Ascending aorta (tissue), 2 donors: ENCODE measurements around the gene HDAC10. TPM values are rescaled to one million over a fixed set of nuclear protein-coding genes. Genes with fewer than 3 reads are reported as not detected.

Experiments used
- DNase-seq, 2 donors: peaks; one replicate each; pipeline ENCODE4 v3.0.0-alpha.2; 2019; ENCODE audit warnings: low spot score in 2 of 2
- H3K27ac ChIP-seq, 2 donors: fragments of 200-600 bp; sonication (generic); one replicate each; pipeline ENCODE4 v1.5.1; 2016 to 2017; ENCODE audit warnings: mild to moderate bottlenecking in 1 of 2
- H3K27me3 ChIP-seq: fragments of 200-600 bp; sonication (generic); one replicate; pipeline ENCODE4 v1.5.1; 2017
- H3K36me3 ChIP-seq, 2 donors: fragments of 200-600 bp; sonication (generic); one replicate each; pipeline ENCODE4 v1.5.1; 2016
- H3K4me1 ChIP-seq, 2 donors: fragments of 200-600 bp; sonication (generic); one replicate each; pipeline ENCODE4 v1.5.1; 2016 to 2017; ENCODE audit warnings: mild to moderate bottlenecking in 1 of 2
- H3K4me3 ChIP-seq, 2 donors: fragments of 200-600 bp; sonication (generic); one replicate each; pipeline ENCODE4 v1.5.1; 2016 to 2017; ENCODE audit warnings: mild to moderate bottlenecking in 1 of 2
- H3K9me3 ChIP-seq, 2 donors: fragments of 200-600 bp; sonication (generic); one replicate each; pipeline ENCODE4 v1.5.1; 2016
- intact Hi-C: fragments of 100-400 bp; cut with DNase I; formaldehyde crosslinking; loops from one replicate; pipeline ENCODE4 v1.15.1; 2023
- total RNA-seq: library from RNA; depleted of rRNA; stranded (reverse); fragments of >200 nt; gene quantifications from one replicate; pipeline ENCODE4 v1.1.0, GENCODE V29; 2016
- TF ChIP-seq, protein P1 (sequence below), 3 experiments: fragments of 200-600 bp in 2 of 3; fragments of 450-650 bp in 1 of 3; sonication (generic) in 2 of 3; IDR thresholded peaks; one replicate each; pipeline ENCODE4 v1.5.1; 2016 to 2019; ENCODE audit warnings: antibody characterized with exemption in 3 of 3, mild to moderate bottlenecking in 1 of 3, moderate library complexity in 1 of 3

The HDAC10 gene
- total RNA-seq, 1 donor from 2014 or later: 73.2 TPM

DNA sequence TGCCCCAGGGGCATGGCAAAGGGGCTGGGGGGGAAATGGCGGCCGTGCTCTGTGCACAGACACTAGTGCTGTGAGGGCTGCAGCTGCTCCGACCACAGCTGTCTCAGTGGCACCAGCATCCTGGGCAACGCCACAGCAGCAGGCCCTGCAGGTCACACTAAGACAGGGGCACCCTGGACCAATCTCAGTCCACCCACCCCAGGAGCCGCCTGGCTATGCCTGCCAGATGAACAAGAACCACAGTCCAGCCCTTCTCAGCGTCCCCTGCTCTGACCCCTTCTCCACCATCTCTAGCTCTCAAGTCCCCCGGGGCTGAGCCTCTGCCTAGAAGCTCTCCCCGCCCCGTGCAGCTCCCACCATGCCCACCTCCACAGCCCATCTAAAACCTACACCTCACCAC lies 22.7 kb downstream of the HDAC10 start:
- no peak for DNase-seq
- intact Hi-C loops: no loop called here
- Histone ChIP-seq H3K9me3 (no peaks in the 10 kb centered on the region), H3K4me3 (no peak overlapping the region), H3K27ac (no peak overlapping the region), H3K36me3 (peaks cover 64 to 69% of the 10 kb centered on the region in 2 donors), H3K4me1 (no peaks in the 10 kb centered on the region), H3K27me3 (no peaks in the 10 kb centered on the region)
- TF ChIP-seq, protein P1, sequence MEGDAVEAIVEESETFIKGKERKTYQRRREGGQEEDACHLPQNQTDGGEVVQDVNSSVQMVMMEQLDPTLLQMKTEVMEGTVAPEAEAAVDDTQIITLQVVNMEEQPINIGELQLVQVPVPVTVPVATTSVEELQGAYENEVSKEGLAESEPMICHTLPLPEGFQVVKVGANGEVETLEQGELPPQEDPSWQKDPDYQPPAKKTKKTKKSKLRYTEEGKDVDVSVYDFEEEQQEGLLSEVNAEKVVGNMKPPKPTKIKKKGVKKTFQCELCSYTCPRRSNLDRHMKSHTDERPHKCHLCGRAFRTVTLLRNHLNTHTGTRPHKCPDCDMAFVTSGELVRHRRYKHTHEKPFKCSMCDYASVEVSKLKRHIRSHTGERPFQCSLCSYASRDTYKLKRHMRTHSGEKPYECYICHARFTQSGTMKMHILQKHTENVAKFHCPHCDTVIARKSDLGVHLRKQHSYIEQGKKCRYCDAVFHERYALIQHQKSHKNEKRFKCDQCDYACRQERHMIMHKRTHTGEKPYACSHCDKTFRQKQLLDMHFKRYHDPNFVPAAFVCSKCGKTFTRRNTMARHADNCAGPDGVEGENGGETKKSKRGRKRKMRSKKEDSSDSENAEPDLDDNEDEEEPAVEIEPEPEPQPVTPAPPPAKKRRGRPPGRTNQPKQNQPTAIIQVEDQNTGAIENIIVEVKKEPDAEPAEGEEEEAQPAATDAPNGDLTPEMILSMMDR (IDR thresholded peaks at IDR 0.05): no peak

DNA sequence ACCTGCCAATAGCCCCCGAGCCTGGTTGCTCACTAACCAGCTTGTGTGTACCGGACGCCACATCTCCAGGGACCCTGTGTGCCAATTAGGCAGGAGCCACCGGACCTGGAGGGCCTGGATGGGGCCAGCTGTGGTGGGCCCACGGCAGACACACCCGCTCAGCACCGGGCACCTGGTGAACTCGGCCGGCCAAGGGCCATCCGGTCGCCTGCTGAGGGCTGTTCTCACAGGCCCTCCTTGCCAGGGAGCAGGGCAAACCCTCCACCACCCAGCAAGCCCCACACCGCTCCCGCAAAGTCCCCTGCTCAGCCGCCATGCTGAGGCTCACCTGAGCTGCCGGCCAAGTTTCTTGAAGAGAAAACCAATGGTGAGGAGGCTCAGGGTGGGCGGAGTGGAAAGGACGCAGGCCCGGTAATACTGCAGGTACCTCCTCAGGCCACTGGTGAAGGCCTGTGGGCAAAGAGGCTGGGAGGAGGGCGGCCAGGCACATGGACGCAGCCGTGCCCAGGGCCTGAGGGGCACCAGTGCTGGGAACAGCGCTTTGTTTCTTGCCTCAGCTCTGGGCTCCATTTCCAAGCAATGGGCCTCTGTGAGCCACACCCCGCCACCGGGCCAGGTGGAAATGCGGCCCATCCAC lies 23.4 kb downstream of the HDAC10 start:
- intact Hi-C loops: no loop called here
- TF ChIP-seq, protein P1 (IDR thresholded peaks at IDR 0.05): no peak
- DNase-seq: no peak
- Histone ChIP-seq H3K36me3 (peaks cover 69 to 70% of the 10 kb centered on the region in 2 donors), H3K4me3 (no peak overlapping the region), H3K4me1 (no peaks in the 10 kb centered on the region), H3K27me3 (no peaks in the 10 kb centered on the region), H3K9me3 (no peaks in the 10 kb centered on the region), H3K27ac (no peak overlapping the region)

DNA sequence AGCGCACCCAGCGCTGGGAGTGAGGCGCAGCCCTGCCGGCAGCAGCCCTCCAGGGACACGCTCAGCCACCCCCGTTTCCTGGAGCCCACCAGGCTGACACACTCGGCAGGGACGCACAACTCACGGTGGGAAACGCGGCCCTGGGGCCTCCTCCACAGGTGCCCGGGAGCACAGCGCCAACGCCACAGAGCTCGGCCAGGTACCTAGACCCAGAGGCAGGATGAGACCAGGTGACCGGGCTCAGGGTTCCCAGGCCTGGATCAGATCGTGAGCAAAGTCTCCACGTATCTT lies 24.2 kb downstream of the HDAC10 start:
- TF ChIP-seq, protein P1 (IDR thresholded peaks at IDR 0.05): no peak
- Histone ChIP-seq H3K4me3 (no peak overlapping the region), H3K4me1 (no peaks in the 10 kb centered on the region), H3K9me3 (no peaks in the 10 kb centered on the region), H3K27ac (no peak overlapping the region), H3K27me3 (no peaks in the 10 kb centered on the region), H3K36me3 (peaks cover 78% of the 10 kb centered on the region in 2 donors)
- intact Hi-C loops: no loop called here
- no peak for DNase-seq

DNA sequence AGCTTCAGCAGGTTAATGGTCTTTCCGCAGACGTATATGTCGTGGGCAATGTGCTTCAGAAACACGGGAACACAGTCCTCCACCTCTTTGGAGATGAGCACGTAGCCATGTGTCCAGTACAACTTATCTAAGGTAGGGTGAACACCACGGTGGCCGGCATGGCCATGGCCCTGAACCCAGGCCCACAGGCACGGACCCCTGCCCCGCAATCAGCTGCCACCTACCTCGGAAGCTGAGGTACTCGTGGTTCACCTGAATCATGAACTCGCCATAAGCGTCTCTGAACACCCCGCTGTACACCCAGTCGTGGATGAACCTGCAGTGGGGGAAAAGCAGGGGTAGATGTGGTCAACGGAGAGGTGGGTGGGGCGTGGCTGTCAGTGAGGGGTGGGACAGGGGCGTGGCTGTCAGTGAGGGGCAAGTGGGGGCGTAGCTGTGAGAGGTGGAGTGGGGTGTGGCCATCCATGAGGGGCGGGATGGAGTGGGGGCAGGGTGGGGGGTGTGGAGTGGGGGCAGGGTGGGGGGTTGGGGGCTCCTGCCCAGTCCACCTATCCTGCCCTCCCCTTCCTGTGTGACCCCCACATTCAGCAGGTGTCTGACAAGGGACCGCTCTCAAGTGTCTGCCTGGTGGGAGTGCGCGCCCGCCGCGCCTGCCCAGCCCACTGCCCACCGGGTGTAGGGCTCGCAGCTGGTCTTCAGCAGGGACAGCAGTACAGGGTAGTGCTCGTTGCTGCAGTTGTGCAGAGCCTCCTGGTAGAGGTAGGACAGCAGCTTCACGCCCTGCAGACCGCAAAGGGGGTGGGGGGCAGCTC lies 24.8 kb downstream of the HDAC10 start:
- H3K27me3 ChIP-seq: no peaks in the 10 kb centered on the region
- no peak for DNase-seq
- no peak overlapping the region for H3K4me3 ChIP-seq
- TF ChIP-seq, protein P1 (IDR thresholded peaks at IDR 0.05): no peak
- no peaks in the 10 kb centered on the region for H3K4me1 ChIP-seq
- H3K9me3 ChIP-seq: no peaks in the 10 kb centered on the region
- no peak overlapping the region for H3K27ac ChIP-seq
- intact Hi-C loops: no loop called here
- H3K36me3 ChIP-seq: peaks cover 80 to 83% of the 10 kb centered on the region in 2 donors

DNA sequence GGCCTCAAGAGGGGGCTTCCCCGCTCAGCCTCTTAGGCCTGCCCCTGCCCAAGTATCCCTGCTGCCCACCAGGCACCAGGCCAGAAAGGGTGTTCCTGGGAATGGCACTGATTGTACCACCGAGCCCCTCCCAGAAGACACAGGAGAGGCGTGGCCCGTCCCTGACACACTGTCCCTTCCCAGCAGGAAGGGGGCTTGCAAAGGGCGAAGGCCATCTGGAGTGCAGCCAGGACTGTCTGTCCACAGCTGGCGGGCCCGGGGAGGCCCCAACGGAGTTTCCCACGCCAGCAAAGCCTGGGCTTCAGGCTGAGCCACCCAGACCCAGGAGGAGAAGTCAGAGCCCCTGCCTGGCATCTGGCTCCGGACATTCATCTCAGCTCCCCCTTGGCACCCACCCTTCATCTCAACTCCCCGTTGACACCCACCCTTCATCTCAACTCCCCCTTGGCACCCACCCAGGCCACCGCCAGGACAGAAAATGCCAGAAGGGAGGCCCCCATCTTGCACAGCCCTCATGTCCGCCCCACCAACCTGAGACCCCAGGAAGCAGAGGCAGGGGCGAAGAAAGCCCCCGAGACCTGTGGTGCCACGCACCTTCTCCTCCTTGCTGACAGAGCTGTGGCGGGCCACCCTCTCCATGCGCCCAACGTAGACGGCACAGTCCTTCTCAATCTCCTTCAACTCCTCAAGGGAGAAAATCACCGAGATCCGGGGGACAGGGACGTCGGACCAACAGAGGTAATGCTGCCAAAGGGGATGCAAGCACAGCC lies 25.7 kb downstream of the HDAC10 start:
- no peaks in the 10 kb centered on the region for H3K9me3 ChIP-seq
- peaks cover 89 to 92% of the 10 kb centered on the region in 2 donors for H3K36me3 ChIP-seq
- DNase-seq: no peak
- TF ChIP-seq, protein P1 (IDR thresholded peaks at IDR 0.05): no peak
- intact Hi-C loops: no loop called here
- H3K27ac ChIP-seq: no peak overlapping the region
- no peaks in the 10 kb centered on the region for H3K27me3 ChIP-seq
- H3K4me3 ChIP-seq: no peak overlapping the region
- no peaks in the 10 kb centered on the region for H3K4me1 ChIP-seq
